ENCODE measurements around the gene HPSE.
"Not testable (repeated sequence)": the region's sequence is repeated elsewhere in the genome, so short reads cannot be mapped to it uniquely, and the experiment has no call there.

Gene HPSE

GRCh38 chr4:83284193-83285054, 50.2 kb downstream of the HPSE start, which contains the start of gene COQ2:
TSS of gene COQ2 (minus strand) at chr4:83284798. CDS start at chr4:83284764, 34 bp downstream.
- FAIRE-seq, result peak; percentile 97
- peak; percentile 76 for DNase-seq (ENCODE audit: insufficient read length, low spot score)

DNA sequence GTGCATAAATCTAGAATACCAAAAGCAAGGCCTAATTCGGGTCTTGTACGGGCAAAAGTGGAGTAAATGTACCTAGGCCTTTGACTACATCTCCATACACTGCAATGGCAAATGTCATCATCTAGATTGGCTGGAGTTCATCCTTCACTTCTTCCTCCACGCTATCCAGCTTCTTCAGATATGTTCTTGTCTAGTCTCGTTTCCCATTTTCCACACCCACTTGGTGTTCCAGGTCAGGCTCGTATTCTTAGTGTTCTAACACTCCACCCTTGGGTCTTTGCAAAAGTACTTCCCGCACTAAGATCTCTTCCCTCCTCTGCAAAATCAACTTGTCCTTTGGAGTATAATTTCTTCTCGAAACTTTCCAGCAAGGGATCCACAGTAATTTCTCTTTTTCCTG, 51.5 kb downstream of the HPSE start:
- no peak for FAIRE-seq
- no peak for DNase-seq (ENCODE audit: insufficient read length, low spot score)

DNA sequence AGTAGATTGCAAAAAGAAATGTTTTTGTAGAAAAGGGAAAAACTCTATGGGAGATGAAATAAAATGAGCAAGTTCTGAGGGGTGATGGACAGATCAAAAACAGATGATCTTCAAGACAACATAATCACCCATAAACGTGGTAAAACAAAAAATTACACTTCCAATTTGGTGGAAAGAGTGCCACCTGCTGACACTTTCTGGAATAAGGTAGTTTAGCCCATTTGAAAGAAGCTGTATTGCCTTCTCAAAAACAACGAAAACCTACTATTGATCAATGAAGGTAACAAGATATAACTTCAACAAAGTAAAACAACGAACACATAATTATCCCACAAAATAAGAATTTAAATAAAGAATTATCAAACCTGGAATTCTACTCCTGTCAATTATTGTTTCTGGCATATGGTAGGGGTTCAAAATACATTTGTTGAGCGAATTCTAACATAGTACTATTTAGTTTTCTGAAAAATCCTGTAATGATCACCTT, 52.6 kb downstream of the HPSE start:
- FAIRE-seq, result peak; percentile 97
- no peak for DNase-seq (ENCODE audit: insufficient read length, low spot score)

DNA sequence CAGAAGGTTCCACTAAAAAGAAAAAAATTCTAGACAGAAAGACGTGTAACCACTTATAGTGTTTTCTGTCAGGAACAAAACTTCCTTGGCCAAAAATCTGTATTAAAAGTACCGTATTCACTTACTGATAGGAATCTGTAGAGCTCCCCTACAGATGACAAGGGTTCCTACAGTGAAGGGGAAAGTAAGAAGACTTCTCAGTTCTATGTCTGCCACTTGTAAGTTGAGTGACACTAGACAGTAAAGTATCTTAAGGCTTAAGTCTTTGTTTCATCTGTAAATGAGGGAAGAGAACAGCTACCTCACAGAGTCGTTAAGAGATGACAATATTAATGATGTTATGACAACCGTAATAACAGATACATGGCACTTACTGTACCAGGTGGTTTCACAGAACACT, 53.3 kb downstream of the HPSE start:
- peak; percentile 56 for FAIRE-seq
- DNase-seq (ENCODE audit: insufficient read length, low spot score), result no peak

GRCh38 chr4:83276299-83277040, 58.2 kb downstream of the HPSE start:
- DNase-seq (ENCODE audit: insufficient read length, low spot score), result no peak

GRCh38 chr4:83273926-83274325, 60.7 kb downstream of the HPSE start:
- DNase-seq (ENCODE audit: insufficient read length, low spot score), result not testable (repeated sequence)
- peak; percentile 4 for FAIRE-seq

More at GRCh38 chr4:83276299-83277040, 58.2 kb downstream of the HPSE start:
- FAIRE-seq, result peak; percentile 89

- peak; percentile 19 for DNase-seq (ENCODE audit: insufficient read length, low spot score)
- peak; percentile 99 for FAIRE-seq
Measured at GRCh38 chr4:83272900-83273299, 61.7 kb downstream of the HPSE start.

- FAIRE-seq, result peak; percentile 74
Measured at GRCh38 chr4:83269256-83269655, 65.4 kb downstream of the HPSE start.

DNA sequence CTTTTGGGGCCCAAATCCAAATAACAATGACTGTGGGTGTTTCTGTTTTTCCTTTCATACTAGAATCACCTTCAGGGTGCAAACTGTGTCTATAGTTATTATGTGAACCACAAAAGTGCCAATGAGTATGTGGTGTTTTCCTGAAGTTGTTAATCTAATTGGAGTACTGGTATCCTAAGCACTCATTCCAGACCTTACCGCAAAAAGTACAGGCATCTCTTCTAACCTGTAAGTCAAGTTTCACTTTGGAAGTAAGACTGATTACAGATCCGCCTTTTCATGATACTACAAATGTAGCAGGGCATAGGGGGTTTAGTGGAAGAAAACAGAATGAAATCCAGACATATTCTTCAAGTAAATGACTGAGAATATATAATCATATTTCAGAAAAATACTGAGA, 66.2 kb downstream of the HPSE start:
- FAIRE-seq, result no peak
- DNase-seq (ENCODE audit: insufficient read length, low spot score), result no peak

More at GRCh38 chr4:83269256-83269655, 65.4 kb downstream of the HPSE start:
- DNase-seq (ENCODE audit: insufficient read length, low spot score), result no peak

GRCh38 chr4:83267830-83268475, 66.7 kb downstream of the HPSE start:
- FAIRE-seq (peak; percentile 65), DNase-seq (ENCODE audit: insufficient read length, low spot score) (no peak)

GRCh38 chr4:83267121-83267829, 67.4 kb downstream of the HPSE start:
- FAIRE-seq, result no peak
- DNase-seq (ENCODE audit: insufficient read length, low spot score), result no peak

DNA sequence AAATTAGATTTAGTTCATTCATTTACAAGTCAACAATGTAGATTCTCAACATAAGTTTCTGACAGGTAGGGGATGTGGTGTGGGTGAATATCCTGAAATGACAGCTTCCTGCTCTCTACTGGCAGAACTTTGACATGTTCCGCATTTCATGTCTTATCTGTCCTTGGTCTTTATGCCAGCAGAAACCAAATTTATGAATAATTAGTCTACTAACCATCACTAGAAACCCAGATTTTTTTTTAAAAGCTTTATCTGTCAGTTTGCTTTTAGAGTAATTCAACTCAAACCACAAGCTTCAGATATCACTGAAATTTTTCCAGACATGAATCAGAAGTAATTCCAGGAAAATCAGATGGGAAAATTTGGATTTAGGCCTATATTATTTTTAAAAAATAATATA, 68.0 kb downstream of the HPSE start:
- DNase-seq (ENCODE audit: insufficient read length, low spot score), result no peak
- FAIRE-seq, result peak; percentile 47

DNA sequence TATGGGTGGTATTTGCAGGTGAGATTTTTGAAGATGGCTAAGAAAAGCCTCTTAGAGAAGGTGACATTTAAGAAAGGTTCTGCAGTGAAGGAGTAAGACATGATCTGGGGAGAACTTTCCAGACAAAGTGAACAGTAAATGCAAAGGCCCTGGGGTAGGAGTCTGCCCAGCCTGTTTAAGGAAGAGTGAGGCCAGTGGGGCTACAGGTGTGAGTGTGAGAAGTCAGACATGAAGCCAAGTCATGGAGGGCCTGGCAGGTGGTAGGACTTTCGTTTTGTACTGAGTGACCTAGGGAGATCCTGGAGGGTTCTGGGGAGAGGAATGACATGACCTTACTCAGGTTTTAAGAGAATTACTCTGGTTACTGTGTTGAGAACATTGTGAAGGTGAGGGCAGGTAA, 71.5 kb downstream of the HPSE start:
- no peak for FAIRE-seq

DNA sequence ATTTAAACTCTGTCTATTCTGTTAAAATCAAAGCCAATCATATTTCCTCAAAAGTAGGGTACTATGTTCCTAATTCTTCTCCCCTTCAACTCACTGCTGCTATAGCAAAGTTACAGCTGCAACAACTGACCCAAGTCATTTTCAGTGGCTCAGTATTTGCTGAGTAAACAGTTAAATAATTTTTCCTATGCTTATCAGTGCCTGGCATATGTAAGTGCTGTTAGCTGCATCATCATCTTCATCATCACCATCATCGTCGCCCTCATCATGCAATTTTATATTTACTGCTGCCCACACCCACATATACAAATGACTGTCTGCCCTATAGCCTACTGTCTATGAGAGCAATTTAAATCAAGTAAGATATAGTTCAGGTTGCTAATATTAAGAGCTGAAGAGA, 72.0 kb downstream of the HPSE start:
- DNase-seq (ENCODE audit: insufficient read length, low spot score) (no peak), FAIRE-seq (no peak)

More for the DNA sequence above, 71.5 kb downstream of the HPSE start:
- no peak for DNase-seq (ENCODE audit: insufficient read length, low spot score)

GRCh38 chr4:83261307-83261706, 73.3 kb downstream of the HPSE start:
- no peak for DNase-seq (ENCODE audit: insufficient read length, low spot score)
- no peak for FAIRE-seq

GRCh38 chr4:83259586-83259985, 75.1 kb downstream of the HPSE start:
- DNase-seq (ENCODE audit: insufficient read length, low spot score), result no peak
- peak; percentile 88 for FAIRE-seq

DNA sequence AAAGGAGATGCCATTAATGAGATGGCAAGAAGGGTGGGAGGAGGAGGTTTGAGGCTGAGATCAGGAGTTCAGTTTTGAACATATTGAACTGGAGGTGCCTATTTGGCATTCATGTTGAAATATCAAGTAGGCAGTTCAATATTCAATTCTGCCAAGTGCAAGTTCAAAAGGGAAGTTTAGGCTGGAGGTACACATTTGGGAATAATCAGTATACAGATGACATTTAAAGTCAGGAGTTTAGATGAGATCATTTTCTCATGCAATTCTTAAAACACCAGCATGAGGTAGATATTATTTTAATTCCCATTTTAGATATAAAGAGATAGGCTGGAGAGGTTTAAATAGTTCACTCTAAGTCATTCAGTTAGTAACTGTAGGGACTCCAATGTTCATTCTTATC, 76.2 kb downstream of the HPSE start:
- peak; percentile 73 for FAIRE-seq
- DNase-seq (ENCODE audit: insufficient read length, low spot score), result no peak

- no peak for DNase-seq (ENCODE audit: insufficient read length, low spot score)
Measured at GRCh38 chr4:83257811-83258210, 76.8 kb downstream of the HPSE start.

GRCh38 chr4:83255584-83255983, 79.1 kb downstream of the HPSE start:
- DNase-seq (ENCODE audit: insufficient read length, low spot score) (no peak), FAIRE-seq (peak; percentile 21)

More at GRCh38 chr4:83257811-83258210, 76.8 kb downstream of the HPSE start:
- FAIRE-seq, result no peak

DNA sequence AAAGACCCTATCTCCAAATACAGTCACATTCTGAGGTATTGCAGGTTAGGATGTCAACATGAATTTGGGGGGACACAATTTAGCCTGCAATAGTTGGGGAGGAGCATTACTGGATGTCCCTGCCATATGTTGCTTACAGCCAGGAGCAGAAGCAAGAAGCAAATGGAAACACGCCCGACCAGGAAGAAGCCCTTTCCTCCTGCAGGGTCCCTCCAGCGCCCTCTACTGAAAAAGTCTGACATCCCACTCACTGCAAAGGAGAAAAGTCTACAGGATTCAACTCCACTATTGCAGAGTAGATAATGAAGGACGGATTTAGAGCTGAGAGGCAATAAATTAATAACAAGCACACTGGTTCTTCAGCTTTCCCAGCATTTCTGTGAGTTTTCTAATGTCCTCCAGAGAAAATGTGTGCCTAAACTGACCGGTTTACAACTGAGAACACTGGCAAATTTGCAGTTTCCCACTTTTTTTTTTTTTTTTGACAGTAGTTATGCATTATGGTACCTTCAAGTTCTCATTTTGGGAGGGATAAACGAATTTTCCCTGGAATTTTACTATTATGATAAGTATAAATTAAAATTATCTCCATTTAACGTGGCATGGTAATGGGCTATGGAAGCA, 81.8 kb downstream of the HPSE start:
- no peak for DNase-seq (ENCODE audit: insufficient read length, low spot score)
- FAIRE-seq, result peak; percentile 99
